GM21381 (cell line): ENCODE measurements around the gene ZFYVE19.

Experiments used
- ATAC-seq: cut with Tn5 transposase; IDR thresholded peaks from one replicate; pipeline ENCODE4 v1.9.1; 2021; ENCODE audit warnings: mild to moderate bottlenecking, moderate library complexity; ENCODE audit not compliant: unreplicated experiment

Gene ZFYVE19

DNA sequence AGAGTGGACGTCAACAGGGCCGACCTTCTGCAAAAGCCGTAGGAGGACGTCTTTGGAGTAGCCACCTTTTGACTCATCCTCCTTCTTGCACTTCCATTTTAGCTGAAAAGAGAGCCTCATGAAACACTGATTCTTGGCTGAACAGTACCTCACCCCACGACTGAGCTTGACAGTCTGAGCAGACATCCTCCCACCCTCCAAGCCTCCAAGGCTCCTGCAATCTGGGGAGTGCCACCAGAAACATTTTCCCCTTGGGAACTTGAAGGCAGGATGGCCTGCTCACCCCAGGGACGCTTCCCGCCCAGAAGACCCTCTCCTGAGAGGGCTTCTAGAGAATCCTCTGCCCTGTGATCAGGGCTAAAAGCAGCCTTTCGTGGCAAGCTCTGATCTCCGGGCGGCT, 31.9 kb upstream of the ZFYVE19 start:
- ATAC-seq, result no peak

DNA sequence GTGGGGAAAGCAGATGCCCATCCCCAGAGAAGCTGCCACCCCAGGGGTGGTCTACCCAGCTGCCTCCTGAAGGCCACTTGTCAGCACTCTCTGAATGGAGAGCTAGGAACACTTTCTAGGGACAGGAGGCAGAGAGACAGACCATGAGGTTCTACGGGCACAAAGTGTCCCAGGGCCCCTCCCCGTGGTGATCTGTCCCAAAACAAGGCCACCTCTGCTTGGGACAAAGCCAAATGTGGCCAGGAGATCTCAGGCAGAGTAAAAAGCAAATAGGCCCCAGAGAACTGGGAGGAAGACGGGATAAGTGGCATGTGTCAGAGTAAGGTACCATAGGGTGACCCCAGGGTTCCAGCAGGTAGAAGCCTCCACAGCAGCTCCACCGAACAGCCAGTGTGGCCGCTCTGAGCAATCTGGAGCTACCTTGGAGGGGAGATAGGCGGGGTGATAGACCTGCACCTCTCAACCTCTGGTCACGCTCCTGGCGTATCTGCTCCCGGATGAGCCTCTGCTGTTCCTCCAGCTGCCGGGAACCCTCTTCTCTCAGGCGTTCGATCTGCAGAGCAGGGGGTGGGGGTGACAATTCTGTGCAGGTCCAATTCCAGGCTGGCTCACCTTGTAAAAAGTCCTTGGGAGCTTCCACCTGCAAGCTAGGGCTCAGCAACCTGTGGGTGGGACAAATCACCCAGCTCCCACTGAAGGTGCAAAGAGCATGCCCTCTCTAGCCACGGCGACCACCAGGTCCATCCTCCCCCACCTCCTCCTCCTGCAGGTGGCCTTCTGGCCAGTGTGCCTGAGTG, 31.0 kb upstream of the ZFYVE19 start:
- no peak for ATAC-seq

DNA sequence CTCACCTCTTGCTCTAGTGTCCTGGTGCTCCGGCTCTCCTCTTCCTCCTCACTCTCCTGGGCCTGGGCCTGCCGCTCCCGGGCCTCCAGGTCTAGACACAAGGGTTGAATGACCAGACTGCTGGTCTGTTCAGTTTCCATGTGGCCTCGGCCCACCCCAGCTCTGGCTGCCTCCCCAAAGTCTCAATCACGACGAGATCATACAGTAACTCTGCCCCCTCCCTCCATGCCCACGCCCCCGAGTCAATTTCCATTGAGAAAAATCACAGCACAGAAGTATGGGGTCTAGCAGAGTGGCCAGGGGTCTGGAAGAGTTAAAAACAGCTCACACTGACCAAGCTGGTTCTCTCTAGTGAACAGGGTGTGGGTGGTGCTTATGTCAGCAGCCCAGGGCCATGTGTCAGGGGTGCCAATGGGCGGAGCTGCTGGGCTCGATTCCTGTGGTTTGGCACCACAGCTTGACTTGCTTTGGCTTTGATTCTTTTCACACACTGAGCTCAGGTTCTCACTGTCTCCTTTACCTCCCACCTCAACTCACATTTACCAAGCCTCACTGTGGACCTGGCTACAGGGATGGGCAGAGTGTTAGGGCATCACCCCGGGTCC, 30.2 kb upstream of the ZFYVE19 start:
- no peak for ATAC-seq

DNA sequence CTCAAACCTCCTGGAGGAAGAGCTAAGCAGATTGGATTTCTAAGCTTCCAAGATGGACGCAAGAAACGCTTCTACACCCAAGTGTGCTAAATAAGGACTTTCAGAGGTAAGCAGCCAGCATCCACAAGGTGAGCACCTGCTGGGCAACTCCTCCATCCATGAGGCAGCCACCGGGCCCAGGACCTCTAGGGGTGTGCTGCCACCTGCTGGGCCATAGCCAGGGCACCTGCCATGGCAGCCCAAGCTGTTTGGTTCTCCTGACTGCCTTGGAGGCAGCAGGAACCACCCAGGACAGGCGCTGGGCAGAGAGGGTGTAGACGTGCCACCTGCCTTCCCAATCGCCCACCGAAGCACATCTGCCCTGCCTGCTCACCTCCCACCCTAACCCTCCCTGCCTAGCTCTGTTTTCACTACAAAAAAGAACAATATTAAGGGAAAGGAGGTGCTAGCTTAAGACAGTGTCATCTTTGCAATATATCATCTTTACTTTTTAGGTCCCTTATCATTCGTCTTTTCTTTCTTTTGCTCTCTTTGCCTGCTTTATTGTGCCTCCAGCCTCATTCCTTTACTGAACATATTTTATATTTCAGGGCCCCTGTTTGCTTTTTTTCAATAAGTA, 24.2 kb upstream of the ZFYVE19 start:
- no peak for ATAC-seq

DNA sequence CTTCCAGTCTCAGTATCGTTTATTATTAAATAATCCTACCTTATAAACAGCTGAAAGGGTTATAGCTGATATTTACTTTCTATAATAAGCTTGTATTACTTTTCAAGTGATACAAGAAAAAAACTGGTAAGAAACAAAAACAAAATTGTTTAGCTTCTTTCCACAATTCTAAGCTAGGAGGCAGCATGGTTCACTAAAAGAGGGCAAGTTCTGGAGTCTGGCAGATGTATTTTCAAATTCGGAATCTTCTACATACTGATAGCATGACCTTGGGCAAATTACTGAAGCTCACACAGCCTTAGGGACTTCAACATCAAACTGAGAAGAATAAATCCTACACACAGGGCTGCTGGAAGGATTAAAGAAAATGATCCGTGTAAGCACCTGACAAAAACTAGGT, 21.7 kb upstream of the ZFYVE19 start:
- no peak for ATAC-seq

DNA sequence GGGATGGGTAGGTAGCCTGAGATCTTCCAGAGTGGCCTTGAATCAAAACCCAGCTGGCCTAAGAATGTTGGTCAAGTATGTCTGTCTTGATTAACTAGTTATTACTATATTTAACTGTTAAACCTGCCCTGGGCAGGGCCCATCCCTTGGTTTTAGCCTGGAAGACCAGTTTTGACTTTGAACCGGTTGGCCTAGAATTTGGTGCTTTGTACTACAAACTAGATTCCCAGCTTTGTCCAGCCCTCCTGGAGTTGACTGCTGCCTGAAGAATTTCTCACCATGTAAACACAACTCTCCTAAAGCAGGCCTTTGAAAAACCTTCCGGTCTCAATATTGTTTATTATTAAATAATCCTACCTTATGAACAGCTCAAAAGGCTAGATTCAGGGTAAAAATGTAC, 21.1 kb upstream of the ZFYVE19 start:
- ATAC-seq, result no peak

DNA sequence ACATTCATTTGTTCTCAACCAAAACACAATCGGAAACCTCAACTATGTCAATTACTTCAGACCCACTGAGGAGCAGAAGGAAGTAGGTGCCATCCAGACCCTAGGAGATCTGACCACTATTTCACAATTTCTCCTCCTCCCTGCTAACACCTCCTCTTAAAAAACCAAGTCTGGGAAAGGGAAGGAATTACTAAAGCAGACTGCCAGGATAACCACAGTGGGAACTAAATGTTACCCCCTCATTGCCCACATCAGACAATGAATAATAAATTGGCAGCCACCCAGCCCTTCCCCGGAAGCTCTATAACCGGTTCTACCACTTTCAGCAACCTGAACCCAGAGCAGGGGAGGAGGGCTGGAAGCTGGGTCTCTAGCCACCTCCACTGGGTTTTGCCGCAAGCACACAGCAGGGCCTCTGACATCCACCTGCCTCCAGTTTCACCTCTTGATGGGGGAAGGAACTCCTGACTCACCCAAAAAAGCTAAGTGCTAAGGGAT, 19.5 kb upstream of the ZFYVE19 start:
- no peak for ATAC-seq

DNA sequence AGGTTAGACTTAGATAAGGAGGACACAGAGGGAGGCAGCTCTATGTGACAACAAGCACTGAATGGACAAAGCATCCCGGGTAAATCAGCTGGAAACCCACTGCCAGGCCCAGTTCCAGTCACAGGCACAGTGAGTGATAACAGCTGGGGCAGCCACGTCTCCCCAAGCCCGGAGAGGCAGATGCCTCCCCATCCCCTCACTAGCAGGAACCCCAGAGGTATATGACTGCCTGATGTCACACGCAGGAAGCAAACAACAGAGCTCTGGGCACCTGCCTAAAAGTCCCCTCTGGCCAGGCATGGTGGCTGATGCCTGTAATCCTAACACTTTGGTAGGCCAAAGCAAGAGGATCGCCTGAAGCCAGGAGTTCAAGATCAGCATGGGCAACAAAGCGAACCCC, 18.9 kb upstream of the ZFYVE19 start:
- ATAC-seq, result no peak

DNA sequence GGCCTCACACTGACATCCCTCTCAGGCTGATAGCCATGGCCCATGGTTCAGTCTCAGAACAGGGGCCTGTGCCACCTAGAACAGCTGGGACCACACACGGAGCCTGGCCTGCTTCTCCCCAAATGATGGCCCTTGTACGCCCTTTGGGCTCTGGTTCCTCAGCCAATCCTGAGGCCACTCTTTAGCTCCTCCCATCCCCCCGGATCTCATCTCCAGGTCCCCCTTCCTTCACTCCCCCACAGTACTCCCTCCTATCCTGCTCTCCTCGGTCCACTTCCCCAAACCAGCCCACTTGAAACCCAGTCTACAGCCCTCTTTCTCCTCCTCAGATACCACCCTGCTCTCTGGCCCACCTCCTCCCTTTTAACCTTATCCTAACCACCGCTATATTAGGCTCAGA, 17.8 kb upstream of the ZFYVE19 start:
- no peak for ATAC-seq

DNA sequence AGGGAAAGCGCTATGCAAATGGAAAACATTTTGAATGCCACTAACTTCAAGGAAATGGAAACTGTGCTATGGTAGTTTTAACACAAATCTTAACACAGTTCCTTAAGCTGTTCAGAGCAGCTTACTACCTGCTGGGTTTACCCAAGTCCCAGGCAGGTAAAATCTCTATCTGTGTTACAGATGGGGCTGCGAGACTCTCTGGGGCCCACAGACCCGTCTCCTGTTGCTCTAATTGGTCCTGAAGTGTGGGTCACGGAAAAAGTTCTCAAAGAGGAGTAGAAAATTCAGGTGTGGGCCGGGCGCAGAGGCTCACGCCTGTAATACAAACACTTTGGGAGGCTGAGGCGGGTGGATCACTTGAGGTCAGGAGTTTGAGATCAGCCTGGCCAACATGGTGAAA, 16.9 kb upstream of the ZFYVE19 start:
- ATAC-seq, result no peak

DNA sequence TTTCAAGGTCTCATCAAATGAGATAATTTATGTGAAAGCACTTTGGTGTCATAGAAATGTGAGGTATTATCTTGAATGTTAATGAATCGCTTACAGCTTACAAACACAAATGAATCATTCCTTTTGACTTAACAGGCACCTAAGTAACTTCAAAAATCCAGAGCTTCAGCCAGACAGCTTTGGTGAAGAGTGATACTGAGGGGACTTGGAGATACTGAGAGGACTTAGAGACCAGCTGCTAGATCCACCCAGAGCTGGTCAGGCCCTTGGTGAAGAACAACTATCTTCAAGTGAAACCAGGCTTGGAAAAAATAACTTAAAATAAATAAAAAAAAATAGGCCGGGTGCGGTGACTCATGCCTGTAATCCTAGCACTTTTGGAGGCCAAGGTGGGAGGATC, 16.2 kb upstream of the ZFYVE19 start:
- ATAC-seq, result no peak

DNA sequence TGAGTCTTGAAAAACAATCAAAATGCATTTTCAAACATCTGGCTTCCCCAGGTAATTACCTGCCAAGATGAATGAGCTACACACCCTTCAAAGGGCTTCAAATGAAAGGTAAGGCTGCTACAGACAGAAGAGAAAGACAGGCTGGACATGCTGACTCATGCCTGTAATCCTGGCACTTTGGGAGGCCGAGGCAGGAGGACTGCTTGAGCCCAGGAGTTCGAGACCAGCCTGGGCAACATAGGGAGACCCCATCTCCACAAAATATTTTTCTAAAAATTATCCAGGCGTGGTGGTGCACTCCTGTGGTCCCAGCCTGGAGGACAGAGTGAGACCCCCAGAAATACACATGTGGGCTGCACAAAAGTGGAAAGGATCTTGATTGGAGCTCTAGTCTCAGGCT, 14.5 kb upstream of the ZFYVE19 start:
- ATAC-seq, result no peak

DNA sequence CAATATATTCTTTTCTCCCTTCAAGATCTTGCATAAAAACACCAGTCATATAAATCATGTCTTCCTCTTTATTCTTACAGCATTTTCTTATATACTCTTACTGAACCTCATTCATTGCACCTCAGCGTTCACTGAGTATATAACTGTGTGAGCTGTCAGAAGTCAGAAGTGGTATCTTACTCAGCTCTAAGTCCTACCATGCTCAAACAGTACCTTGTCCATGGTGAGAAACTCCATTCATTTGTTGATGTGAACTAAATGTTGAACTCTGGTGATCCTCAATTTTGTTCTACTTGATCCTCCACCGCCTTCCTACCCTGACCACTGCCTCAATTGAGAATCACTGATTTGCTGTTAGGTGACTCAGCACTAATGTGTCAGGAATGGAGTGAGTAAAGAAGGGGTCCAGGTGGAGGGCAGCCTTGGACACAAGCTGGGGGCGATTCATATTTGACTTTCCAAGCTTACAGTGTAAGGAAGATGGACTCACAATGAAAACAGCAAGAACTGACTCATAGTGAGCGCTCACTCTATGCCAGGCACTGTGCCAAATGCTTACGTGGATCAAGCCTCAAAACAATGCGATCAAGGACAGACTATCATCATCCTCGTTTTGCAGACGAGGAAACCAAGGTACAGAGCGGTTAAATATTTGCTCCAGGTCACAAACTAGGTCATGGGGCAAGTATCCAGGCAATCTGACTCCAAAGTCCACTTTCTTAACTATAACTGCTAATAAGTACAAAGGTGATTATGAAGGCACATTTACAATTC, 13.5 kb upstream of the ZFYVE19 start:
- no peak for ATAC-seq

DNA sequence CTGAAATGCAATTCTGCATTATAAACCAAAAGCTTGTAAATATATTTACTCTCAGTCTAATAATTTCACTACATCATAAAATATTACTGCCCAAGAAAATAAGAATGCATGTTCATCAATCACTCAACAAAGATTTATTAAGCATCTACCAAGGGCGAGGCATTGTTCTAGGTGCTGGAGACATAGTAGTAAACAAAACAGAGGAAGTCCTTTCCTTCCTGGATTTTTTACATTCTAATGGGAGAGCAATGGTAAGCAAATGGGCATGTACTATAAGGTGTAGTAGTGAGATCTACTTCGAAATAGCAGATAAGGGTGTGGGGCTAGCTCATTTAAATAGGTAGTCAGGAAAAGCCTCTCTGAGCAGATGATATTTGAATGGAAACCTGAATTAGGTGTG, 10.8 kb upstream of the ZFYVE19 start:
- ATAC-seq, result no peak

DNA sequence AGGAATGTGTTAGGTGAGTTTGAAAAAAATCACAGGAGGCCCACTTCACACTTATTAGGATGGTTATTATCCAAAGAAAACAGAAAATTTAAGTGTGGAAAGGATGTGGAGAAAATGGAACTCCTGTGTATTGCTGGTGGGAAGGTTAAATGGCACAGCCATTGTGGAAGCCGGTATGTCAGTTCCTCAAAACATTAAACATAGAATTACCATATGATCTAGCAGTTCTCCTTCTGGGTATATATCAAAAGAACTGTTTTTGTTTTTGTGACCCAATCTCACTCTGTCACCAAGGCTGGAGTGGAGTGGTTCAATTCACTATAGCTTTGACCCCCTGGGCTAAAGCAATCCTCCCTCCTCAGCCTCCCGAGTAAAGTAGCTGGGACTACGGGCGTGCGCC, 10.4 kb upstream of the ZFYVE19 start:
- no peak for ATAC-seq

DNA sequence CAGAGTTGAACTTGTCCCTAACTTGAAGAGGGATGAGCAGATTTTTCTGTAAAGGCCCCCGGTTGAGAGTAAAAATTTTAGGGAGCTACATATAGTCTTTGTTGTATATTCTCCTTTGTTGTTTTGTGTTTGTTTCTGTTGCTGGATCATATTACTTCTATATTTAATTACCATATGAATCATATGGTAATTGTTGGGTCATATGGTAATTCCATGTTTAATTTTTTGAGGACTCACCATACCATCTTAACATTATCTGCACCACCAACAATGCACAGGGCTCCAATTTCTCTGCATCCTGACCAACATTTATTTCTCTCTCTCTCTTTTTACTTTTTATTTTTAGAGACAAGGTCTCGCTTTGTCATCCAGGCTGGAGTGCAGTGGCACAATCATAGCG, 7.4 kb upstream of the ZFYVE19 start:
- ATAC-seq, result no peak

DNA sequence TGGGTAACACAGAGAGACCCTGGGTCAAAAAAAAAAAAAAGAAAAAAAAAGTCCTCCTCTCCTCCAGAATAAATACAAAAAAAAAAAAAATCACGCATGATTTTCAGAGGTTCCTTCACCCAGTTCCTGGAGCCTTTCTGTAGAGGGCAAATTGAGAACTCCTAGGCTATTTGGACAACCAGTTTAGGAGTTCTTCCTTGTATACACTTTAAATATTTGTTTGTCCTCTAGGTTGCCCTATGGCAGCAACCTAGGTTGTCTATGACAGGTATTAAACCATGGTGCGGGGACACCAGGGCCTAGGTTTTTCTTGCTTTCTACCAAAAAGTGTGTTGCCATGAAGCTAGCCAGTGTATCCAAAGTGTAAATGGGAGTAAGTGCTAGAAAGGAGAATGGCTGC, 3.8 kb upstream of the ZFYVE19 start:
- no peak for ATAC-seq

DNA sequence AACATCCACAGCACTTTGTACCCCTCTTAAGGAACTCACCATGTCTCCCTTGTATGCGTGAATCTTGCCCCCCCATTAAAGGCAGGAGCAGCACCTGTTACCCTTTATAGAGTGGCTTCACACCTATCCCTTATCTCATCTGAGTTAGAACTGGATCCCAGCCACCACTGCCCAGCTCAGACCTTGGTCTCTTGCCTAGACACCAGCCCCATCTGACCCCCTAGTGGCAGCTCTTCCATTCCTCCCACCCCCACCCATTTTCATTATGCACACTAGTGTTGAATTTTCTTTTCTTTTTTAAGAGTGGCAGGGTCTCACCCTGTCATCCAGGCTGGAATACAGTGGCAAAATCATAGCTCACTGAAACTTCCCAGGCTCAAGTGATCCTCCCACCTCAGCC, 3.2 kb upstream of the ZFYVE19 start:
- ATAC-seq, result no peak

DNA sequence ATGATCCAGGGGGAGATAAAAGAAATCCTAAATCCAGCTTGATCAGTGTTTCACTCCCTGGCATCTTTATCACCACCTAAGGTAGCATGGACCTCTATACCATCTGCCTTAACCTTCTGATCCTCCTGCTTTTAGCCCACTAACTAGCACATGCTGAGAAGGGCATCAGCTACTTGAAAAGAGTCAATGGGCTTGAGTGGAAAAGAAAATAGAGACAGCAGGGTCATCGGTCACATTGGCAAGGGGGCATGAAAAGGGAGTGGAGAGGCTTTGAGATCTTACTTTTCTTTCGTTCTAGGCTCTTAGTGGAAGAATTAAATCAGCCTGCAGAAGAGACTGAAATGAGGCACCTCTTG, 239 bp upstream of the ZFYVE19 start:
- ATAC-seq, result no peak

DNA sequence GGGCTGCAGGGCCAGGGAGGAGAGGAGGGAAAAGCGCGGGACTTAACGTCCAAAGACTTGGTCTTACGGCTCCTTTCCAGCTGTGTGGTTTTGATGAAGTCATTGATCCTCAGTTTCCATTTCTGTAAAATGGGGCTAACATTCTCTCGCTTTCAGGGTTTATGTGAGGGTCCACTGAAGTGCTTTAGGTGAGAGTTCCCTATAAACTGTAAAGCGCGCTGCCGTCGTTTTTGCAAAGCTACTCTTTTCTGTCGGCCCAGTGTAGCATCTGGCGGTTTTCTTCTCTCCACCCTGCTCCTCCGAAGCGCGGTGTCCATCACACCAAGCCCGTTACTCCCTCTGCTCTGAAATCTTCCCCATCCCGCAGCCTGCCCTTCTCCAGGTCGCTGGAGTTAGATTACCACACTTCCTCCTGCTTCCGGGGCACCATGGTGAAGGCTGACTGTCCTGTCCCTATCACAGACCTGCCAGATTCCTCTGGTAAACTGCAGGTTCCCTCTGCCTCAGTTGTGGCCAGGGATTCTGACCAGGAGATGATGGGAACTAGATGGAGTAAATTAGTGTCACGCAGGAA, 1.1 kb downstream of the ZFYVE19 start:
- ATAC-seq, result no peak

DNA sequence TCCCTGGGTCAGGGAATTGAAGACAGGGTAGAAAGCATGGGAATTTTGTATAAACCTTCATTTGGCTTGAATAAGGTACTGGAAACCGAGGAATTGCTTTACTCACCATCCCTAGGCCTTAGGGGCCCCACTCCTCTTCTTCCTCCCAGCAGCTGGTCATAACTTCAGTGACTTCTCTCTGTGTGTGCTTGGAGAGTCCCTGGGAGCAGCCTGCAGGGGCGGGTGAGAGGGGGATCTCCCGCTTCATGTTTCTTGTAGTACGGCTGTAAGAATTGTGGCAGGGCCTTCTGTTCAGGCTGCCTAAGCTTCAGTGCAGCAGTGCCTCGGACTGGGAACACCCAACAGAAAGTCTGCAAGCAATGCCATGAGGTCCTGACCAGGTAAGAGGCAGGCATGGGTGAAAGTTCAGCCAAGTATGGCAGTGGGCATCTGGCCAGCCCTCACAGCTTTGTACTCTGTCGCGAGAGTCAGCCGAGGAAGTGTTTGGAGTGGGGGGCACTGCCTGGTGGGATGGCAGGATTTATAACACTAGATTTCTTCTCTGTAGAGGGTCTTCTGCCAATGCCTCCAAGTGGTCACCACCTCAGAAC, 2.1 kb downstream of the ZFYVE19 start:
- ATAC-seq, result no peak
